ENCODE results near the gene WWC2.

The WWC2 gene

DNA sequence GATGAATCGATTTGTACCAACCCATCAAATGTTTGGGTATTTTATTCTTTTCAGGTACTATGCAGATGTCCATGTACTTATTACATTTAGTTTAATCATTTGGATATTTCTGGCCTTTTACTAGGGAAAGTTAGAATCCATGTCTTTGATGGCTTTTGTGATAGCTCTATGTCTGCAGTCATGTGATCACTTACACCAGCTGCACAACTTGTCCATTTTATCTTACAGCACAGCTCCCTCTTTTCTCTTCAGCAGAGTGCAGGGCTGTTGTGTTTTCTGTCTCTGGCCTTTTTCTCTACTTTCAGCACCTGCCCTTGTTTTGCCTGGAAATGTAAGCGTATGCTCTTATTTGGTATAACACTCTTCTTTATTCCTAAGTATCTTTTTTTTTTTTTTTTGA lies 30.6 kb downstream of the WWC2 start:
- no peaks in the 10 kb centered on the region for H3K36me3 ChIP-seq (replicated peaks; ENCODE audit: low read depth, low read length)
- no peaks in the 10 kb centered on the region for H3K79me2 ChIP-seq (ENCODE audit: low read length)
- H3K9ac ChIP-seq (ENCODE audit: low read length) = no peak overlapping the region
- no peak overlapping the region for H3K4me2 ChIP-seq (ENCODE audit: low read length)
- no peaks in the 10 kb centered on the region for H3K27me3 ChIP-seq (ENCODE audit: low read depth, low read length)
- H4K20me1 ChIP-seq (ENCODE audit: insufficient read depth, low read length) = no peaks in the 10 kb centered on the region
- no peak for TF ChIP-seq EZH2phosphoT487 (IDR thresholded peaks at IDR 0.05; ENCODE audit: low read depth)
- TF ChIP-seq, protein P1, sequence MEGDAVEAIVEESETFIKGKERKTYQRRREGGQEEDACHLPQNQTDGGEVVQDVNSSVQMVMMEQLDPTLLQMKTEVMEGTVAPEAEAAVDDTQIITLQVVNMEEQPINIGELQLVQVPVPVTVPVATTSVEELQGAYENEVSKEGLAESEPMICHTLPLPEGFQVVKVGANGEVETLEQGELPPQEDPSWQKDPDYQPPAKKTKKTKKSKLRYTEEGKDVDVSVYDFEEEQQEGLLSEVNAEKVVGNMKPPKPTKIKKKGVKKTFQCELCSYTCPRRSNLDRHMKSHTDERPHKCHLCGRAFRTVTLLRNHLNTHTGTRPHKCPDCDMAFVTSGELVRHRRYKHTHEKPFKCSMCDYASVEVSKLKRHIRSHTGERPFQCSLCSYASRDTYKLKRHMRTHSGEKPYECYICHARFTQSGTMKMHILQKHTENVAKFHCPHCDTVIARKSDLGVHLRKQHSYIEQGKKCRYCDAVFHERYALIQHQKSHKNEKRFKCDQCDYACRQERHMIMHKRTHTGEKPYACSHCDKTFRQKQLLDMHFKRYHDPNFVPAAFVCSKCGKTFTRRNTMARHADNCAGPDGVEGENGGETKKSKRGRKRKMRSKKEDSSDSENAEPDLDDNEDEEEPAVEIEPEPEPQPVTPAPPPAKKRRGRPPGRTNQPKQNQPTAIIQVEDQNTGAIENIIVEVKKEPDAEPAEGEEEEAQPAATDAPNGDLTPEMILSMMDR (IDR thresholded peaks at IDR 0.05; ENCODE audit: low read depth, low read length) = no peak
- no peak overlapping the region for H3K4me3 ChIP-seq (ENCODE audit: low read length)
- no peak overlapping the region for H2AFZ ChIP-seq (ENCODE audit: low read depth, low read length)
- H3K27ac ChIP-seq (ENCODE audit: low read length) = no peak overlapping the region
- H3K9me3 ChIP-seq (ENCODE audit: insufficient read depth, low read length) = no peaks in the 10 kb centered on the region
- H3K4me1 ChIP-seq (ENCODE audit: low read length) = no peaks in the 10 kb centered on the region

DNA sequence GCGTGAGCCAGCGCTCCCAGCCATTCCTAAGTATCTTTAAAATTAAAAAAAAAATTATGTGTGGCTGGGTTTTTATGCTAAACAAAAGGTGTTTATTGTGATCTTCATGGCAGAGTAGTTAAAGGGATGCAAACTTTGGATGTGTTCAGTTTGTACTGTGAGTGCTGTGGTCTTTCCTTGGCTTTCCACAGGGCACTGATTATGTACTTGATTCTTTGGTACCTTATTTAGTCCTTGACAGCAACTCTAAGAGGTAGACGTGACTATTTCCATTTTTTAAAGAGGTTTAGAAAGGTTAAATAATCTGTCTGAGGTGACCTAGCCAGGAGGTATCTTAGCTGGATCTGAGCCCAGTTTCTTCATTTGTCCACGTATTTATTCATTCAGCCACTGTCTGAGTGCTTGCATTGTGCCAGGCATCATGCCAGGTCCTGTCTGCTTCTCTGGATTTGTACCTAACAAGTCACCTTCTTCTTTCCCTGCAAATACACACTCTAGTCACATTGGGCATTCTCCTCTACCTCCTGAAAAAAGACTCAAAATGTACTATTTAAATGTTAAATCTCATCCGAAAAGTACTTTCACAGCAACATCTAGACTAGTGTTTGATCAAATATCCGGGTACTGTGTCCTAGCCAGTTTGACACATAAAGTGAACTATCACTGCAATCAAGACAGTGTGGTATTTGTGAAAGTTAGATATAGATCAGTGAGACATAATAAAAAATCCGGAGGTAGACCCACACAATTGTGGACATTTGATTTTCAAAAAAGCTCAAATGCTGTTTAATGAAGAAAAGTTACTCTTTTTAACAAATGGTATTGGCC lies 31.5 kb downstream of the WWC2 start:
- no peaks in the 10 kb centered on the region for H3K79me2 ChIP-seq (ENCODE audit: low read length)
- no peak overlapping the region for H3K27ac ChIP-seq (ENCODE audit: low read length)
- TF ChIP-seq, protein P1 (IDR thresholded peaks at IDR 0.05; ENCODE audit: low read depth, low read length) = no peak
- no peak for TF ChIP-seq EZH2phosphoT487 (IDR thresholded peaks at IDR 0.05; ENCODE audit: low read depth)

DNA sequence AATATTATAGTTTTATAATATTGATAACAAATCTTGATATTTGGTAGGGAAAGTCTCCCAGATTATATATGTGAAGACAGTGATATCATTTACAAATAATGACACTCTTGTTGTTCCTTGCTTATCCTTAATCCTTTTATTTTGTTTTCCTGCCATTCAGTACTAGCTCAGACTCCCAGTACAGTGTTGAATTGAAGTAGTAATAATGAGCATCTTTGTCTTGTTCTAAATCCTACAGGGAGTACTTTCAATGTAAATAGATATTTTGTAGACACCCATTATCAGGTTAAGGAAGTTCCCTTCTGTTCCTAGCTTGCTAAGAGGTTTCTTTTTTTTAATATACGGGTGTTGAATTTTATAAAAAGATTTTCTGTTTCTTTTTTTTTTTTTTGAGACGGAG lies 33.0 kb downstream of the WWC2 start:
- no peak overlapping the region for H2AFZ ChIP-seq (ENCODE audit: low read depth, low read length)
- no peaks in the 10 kb centered on the region for H3K27me3 ChIP-seq (ENCODE audit: low read depth, low read length)
- no peak overlapping the region for H3K27ac ChIP-seq (ENCODE audit: low read length)
- no peaks in the 10 kb centered on the region for H3K4me1 ChIP-seq (ENCODE audit: low read length)
- H4K20me1 ChIP-seq (ENCODE audit: insufficient read depth, low read length) = no peaks in the 10 kb centered on the region
- H3K9ac ChIP-seq (ENCODE audit: low read length) = no peak overlapping the region
- no peaks in the 10 kb centered on the region for H3K36me3 ChIP-seq (replicated peaks; ENCODE audit: low read depth, low read length)
- H3K4me3 ChIP-seq (ENCODE audit: low read length) = no peak overlapping the region
- no peaks in the 10 kb centered on the region for H3K9me3 ChIP-seq (ENCODE audit: insufficient read depth, low read length)
- H3K4me2 ChIP-seq (ENCODE audit: low read length) = no peak overlapping the region
- no peaks in the 10 kb centered on the region for H3K79me2 ChIP-seq (ENCODE audit: low read length)
- TF ChIP-seq EZH2phosphoT487 (IDR thresholded peaks at IDR 0.05; ENCODE audit: low read depth) = no peak
- TF ChIP-seq, protein P1 (IDR thresholded peaks at IDR 0.05; ENCODE audit: low read depth, low read length) = no peak

More for the DNA sequence above, 31.5 kb downstream of the WWC2 start:
- no peaks in the 10 kb centered on the region for H3K27me3 ChIP-seq (ENCODE audit: low read depth, low read length)
- H4K20me1 ChIP-seq (ENCODE audit: insufficient read depth, low read length) = no peaks in the 10 kb centered on the region
- no peak overlapping the region for H3K4me2 ChIP-seq (ENCODE audit: low read length)
- no peaks in the 10 kb centered on the region for H3K36me3 ChIP-seq (replicated peaks; ENCODE audit: low read depth, low read length)
- H3K4me3 ChIP-seq (ENCODE audit: low read length) = no peak overlapping the region
- H3K9ac ChIP-seq (ENCODE audit: low read length) = no peak overlapping the region
- no peak overlapping the region for H2AFZ ChIP-seq (ENCODE audit: low read depth, low read length)
- H3K9me3 ChIP-seq (ENCODE audit: insufficient read depth, low read length) = no peaks in the 10 kb centered on the region
- H3K4me1 ChIP-seq (ENCODE audit: low read length) = no peaks in the 10 kb centered on the region

DNA sequence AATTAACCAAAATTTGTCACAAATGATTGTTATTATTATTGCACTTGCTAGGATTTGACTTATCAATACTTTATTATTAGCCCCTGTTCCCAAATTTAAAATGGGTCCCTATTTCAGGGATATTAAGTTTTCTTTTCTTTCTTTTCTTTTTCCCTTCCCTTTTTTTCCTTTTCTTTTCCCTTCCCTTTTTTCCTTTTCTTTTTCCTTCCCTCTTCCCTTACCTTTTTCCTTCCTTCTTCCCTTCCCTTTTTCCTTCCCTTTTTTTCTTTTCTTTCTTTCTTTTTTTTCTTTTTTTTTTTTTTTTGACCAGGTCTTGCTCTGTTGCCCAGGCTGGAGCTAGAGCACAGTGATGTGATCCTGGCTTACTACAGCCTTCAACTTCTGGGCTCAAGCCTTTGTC lies 33.8 kb downstream of the WWC2 start:
- H3K4me1 ChIP-seq (ENCODE audit: low read length) = no peaks in the 10 kb centered on the region

More for the DNA sequence above, 33.8 kb downstream of the WWC2 start:
- H2AFZ ChIP-seq (ENCODE audit: low read depth, low read length) = no peak overlapping the region
- no peak overlapping the region for H3K27ac ChIP-seq (ENCODE audit: low read length)
- no peak overlapping the region for H3K4me3 ChIP-seq (ENCODE audit: low read length)
- no peak overlapping the region for H3K9ac ChIP-seq (ENCODE audit: low read length)
- no peaks in the 10 kb centered on the region for H3K9me3 ChIP-seq (ENCODE audit: insufficient read depth, low read length)
- no peaks in the 10 kb centered on the region for H4K20me1 ChIP-seq (ENCODE audit: insufficient read depth, low read length)
- no peaks in the 10 kb centered on the region for H3K36me3 ChIP-seq (replicated peaks; ENCODE audit: low read depth, low read length)
- no peaks in the 10 kb centered on the region for H3K27me3 ChIP-seq (ENCODE audit: low read depth, low read length)
- H3K79me2 ChIP-seq (ENCODE audit: low read length) = no peaks in the 10 kb centered on the region
- TF ChIP-seq, protein P1 (IDR thresholded peaks at IDR 0.05; ENCODE audit: low read depth, low read length) = no peak
- TF ChIP-seq EZH2phosphoT487 (IDR thresholded peaks at IDR 0.05; ENCODE audit: low read depth) = no peak
- no peak overlapping the region for H3K4me2 ChIP-seq (ENCODE audit: low read length)
